ENCODE measurements around the gene PTPRS. TPM values are rescaled to one million over a fixed set of nuclear protein-coding genes. Genes with fewer than 3 reads are reported as not detected.

The PTPRS gene
- total RNA-seq, 1 donor from 2014 or later, result 0.05 TPM

GRCh38 chr19:5361407-5361806 lies 20.8 kb upstream of the PTPRS start:
- no peak for DNase-seq
- no peaks in the 10 kb centered on the region for H3K27me3 Mint-ChIP-seq
- no peaks in the 10 kb centered on the region for H3K4me1 Mint-ChIP-seq
- no peak overlapping the region for H3K4me3 Mint-ChIP-seq
- no peaks in the 10 kb centered on the region for H3K9me3 Mint-ChIP-seq
- H3K36me3 Mint-ChIP-seq (ENCODE audit: low read depth), result no peaks in the 10 kb centered on the region
- H3K27ac Mint-ChIP-seq, result no peak overlapping the region
- intact Hi-C loops (cut with micrococcal nuclease), result no loop called here

- intact Hi-C loops (cut with micrococcal nuclease), result no loop called here
- Mint-ChIP-seq H3K36me3 (ENCODE audit: low read depth) (no peaks in the 10 kb centered on the region), H3K9me3 (no peaks in the 10 kb centered on the region), H3K27ac (no peak overlapping the region), H3K4me3 (no peak overlapping the region), H3K27me3 (no peaks in the 10 kb centered on the region), H3K4me1 (no peaks in the 10 kb centered on the region)
- DNase-seq, result no peak
Measured at GRCh38 chr19:5360003-5360780, 19.6 kb upstream of the PTPRS start.

GRCh38 chr19:5358173-5358800 lies 17.7 kb upstream of the PTPRS start:
- no peaks in the 10 kb centered on the region for H3K4me1 Mint-ChIP-seq
- H3K36me3 Mint-ChIP-seq (ENCODE audit: low read depth), result no peaks in the 10 kb centered on the region
- DNase-seq, result no peak
- H3K27ac Mint-ChIP-seq, result no peak overlapping the region
- no peak overlapping the region for H3K4me3 Mint-ChIP-seq
- intact Hi-C loops (cut with micrococcal nuclease), result no loop called here
- H3K9me3 Mint-ChIP-seq, result no peaks in the 10 kb centered on the region
- no peaks in the 10 kb centered on the region for H3K27me3 Mint-ChIP-seq

GRCh38 chr19:5357584-5357983 lies 17.0 kb upstream of the PTPRS start:
- no peak for DNase-seq
- H3K36me3 Mint-ChIP-seq (ENCODE audit: low read depth), result no peaks in the 10 kb centered on the region
- H3K27me3 Mint-ChIP-seq, result no peaks in the 10 kb centered on the region
- no peaks in the 10 kb centered on the region for H3K4me1 Mint-ChIP-seq
- H3K27ac Mint-ChIP-seq, result no peak overlapping the region
- intact Hi-C loops (cut with micrococcal nuclease), result no loop called here
- no peak overlapping the region for H3K4me3 Mint-ChIP-seq
- no peaks in the 10 kb centered on the region for H3K9me3 Mint-ChIP-seq

- Mint-ChIP-seq H3K36me3 (ENCODE audit: low read depth) (no peaks in the 10 kb centered on the region), H3K27ac (no peak overlapping the region), H3K4me3 (no peak overlapping the region), H3K9me3 (no peaks in the 10 kb centered on the region), H3K4me1 (no peaks in the 10 kb centered on the region), H3K27me3 (no peaks in the 10 kb centered on the region)
- no peak for DNase-seq
- intact Hi-C loops (cut with micrococcal nuclease), result no loop called here
Measured at GRCh38 chr19:5356918-5357317, 16.3 kb upstream of the PTPRS start.

GRCh38 chr19:5356428-5356827 lies 15.8 kb upstream of the PTPRS start:
- no peaks in the 10 kb centered on the region for H3K36me3 Mint-ChIP-seq (ENCODE audit: low read depth)

GRCh38 chr19:5355693-5356092 lies 15.1 kb upstream of the PTPRS start:
- DNase-seq, result no peak
- Mint-ChIP-seq H3K9me3 (no peaks in the 10 kb centered on the region), H3K36me3 (ENCODE audit: low read depth) (no peaks in the 10 kb centered on the region), H3K27ac (no peak overlapping the region), H3K27me3 (no peaks in the 10 kb centered on the region), H3K4me3 (no peak overlapping the region), H3K4me1 (no peaks in the 10 kb centered on the region)
- intact Hi-C loops (cut with micrococcal nuclease), result no loop called here

More at GRCh38 chr19:5356428-5356827, 15.8 kb upstream of the PTPRS start:
- H3K9me3 Mint-ChIP-seq, result no peaks in the 10 kb centered on the region
- H3K4me1 Mint-ChIP-seq, result no peaks in the 10 kb centered on the region
- no peaks in the 10 kb centered on the region for H3K27me3 Mint-ChIP-seq
- H3K4me3 Mint-ChIP-seq, result no peak overlapping the region
- intact Hi-C loops (cut with micrococcal nuclease), result no loop called here
- no peak for DNase-seq
- H3K27ac Mint-ChIP-seq, result no peak overlapping the region

- Mint-ChIP-seq H3K4me1 (no peaks in the 10 kb centered on the region), H3K27me3 (no peaks in the 10 kb centered on the region), H3K27ac (no peak overlapping the region), H3K4me3 (no peak overlapping the region), H3K36me3 (ENCODE audit: low read depth) (no peaks in the 10 kb centered on the region), H3K9me3 (no peaks in the 10 kb centered on the region)
- no peak for DNase-seq
- intact Hi-C loops (cut with micrococcal nuclease), result no loop called here
Measured at GRCh38 chr19:5355076-5355475, 14.5 kb upstream of the PTPRS start.

- Mint-ChIP-seq H3K36me3 (ENCODE audit: low read depth) (no peaks in the 10 kb centered on the region), H3K4me1 (no peaks in the 10 kb centered on the region), H3K27me3 (no peaks in the 10 kb centered on the region), H3K9me3 (no peaks in the 10 kb centered on the region), H3K4me3 (no peak overlapping the region), H3K27ac (no peak overlapping the region)
- intact Hi-C loops (cut with micrococcal nuclease), result no loop called here
- DNase-seq, result no peak
Measured at GRCh38 chr19:5354403-5354802, 13.8 kb upstream of the PTPRS start.

GRCh38 chr19:5352229-5352763 lies 11.7 kb upstream of the PTPRS start:
- Mint-ChIP-seq H3K36me3 (ENCODE audit: low read depth) (no peaks in the 10 kb centered on the region), H3K27ac (no peak overlapping the region), H3K27me3 (no peaks in the 10 kb centered on the region), H3K4me3 (no peak overlapping the region), H3K9me3 (no peaks in the 10 kb centered on the region), H3K4me1 (no peaks in the 10 kb centered on the region)
- intact Hi-C loops (cut with micrococcal nuclease), result no loop called here
- no peak for DNase-seq

GRCh38 chr19:5351731-5352228 lies 11.2 kb upstream of the PTPRS start:
- no peaks in the 10 kb centered on the region for H3K4me1 Mint-ChIP-seq
- no peaks in the 10 kb centered on the region for H3K27me3 Mint-ChIP-seq
- H3K9me3 Mint-ChIP-seq, result no peaks in the 10 kb centered on the region
- intact Hi-C loops (cut with micrococcal nuclease), result no loop called here
- no peak overlapping the region for H3K27ac Mint-ChIP-seq
- no peak overlapping the region for H3K4me3 Mint-ChIP-seq
- no peaks in the 10 kb centered on the region for H3K36me3 Mint-ChIP-seq (ENCODE audit: low read depth)
- DNase-seq, result no peak

GRCh38 chr19:5349041-5349440 lies 8.4 kb upstream of the PTPRS start:
- H3K4me3 Mint-ChIP-seq, result no peak overlapping the region
- intact Hi-C loops (cut with micrococcal nuclease), result no loop called here
- H3K27me3 Mint-ChIP-seq, result peaks cover 5% of the 10 kb centered on the region
- H3K9me3 Mint-ChIP-seq, result peaks cover 4% of the 10 kb centered on the region
- no peak overlapping the region for H3K27ac Mint-ChIP-seq
- no peak for DNase-seq
- H3K36me3 Mint-ChIP-seq (ENCODE audit: low read depth), result no peaks in the 10 kb centered on the region
- H3K4me1 Mint-ChIP-seq, result peaks cover 1% of the 10 kb centered on the region

- H3K4me3 Mint-ChIP-seq, result no peak overlapping the region
- intact Hi-C loops (cut with micrococcal nuclease), result no loop called here
- peaks cover 2% of the 10 kb centered on the region for H3K36me3 Mint-ChIP-seq (ENCODE audit: low read depth)
- no peak overlapping the region for H3K27ac Mint-ChIP-seq
- DNase-seq, result no peak
- peaks cover 19% of the 10 kb centered on the region for H3K27me3 Mint-ChIP-seq
- peaks cover 3% of the 10 kb centered on the region for H3K4me1 Mint-ChIP-seq
- peaks cover 9% of the 10 kb centered on the region for H3K9me3 Mint-ChIP-seq
Measured at GRCh38 chr19:5345895-5346386, 5.3 kb upstream of the PTPRS start.

- Mint-ChIP-seq H3K27ac (no peak overlapping the region), H3K4me1 (peaks cover 7% of the 10 kb centered on the region), H3K36me3 (ENCODE audit: low read depth) (peaks cover 2% of the 10 kb centered on the region), H3K9me3 (peaks cover 9% of the 10 kb centered on the region), H3K27me3 (peaks cover 25% of the 10 kb centered on the region), H3K4me3 (no peak overlapping the region)
- intact Hi-C loops (cut with micrococcal nuclease), result no loop called here
- no peak for DNase-seq
Measured at GRCh38 chr19:5343848-5344247, 3.2 kb upstream of the PTPRS start.

Measured in activated CD4-positive, alpha-beta T cell treated with anti-CD3 and anti-CD28 coated beads, Interleukin-2, amount 10 ng/mL, durations not matched to agents 24 days and 14 days (primary cell).